K562 (cell line): ENCODE measurements around the gene TRAF3IP3. TPM values are rescaled to one million over a fixed set of nuclear protein-coding genes. Genes with fewer than 3 reads are reported as not detected.

Experiments used
- DDX20 ChIP-seq: fragments of 450-650 bp; IDR thresholded peaks from 2 replicates; pipeline ENCODE4 v1.6.1; 2016; ENCODE audit warnings: missing genetic modification characterization, low read depth, mild to moderate bottlenecking, missing compliant biosample characterization, moderate library complexity
- E2F5 ChIP-seq: sonication (generic); formaldehyde crosslinking; IDR thresholded peaks from 2 replicates; pipeline ENCODE4 v1.8.0; 2022; ENCODE audit warnings: mild to moderate bottlenecking, missing genetic modification reagents
- FOSL1 ChIP-seq: fragments of 200-800 bp; sonication (Bioruptor generic); conservative IDR thresholded peaks from 2 replicates; pipeline ENCODE4 v1.6.1; 2016; ENCODE audit warnings: missing genetic modification characterization, missing compliant biosample characterization
- GATAD2A ChIP-seq: fragments of 450-650 bp; IDR thresholded peaks from 2 replicates; pipeline ENCODE4 v1.6.1; 2017
- GMEB1 ChIP-seq: fragments of 250-450 bp; sonication (Bioruptor Pico); IDR thresholded peaks from 2 replicates; pipeline ENCODE4 v1.4.0; 2020; ENCODE audit warnings: mild to moderate bottlenecking
- KLF16 ChIP-seq: IDR thresholded peaks from 2 replicates; pipeline ENCODE4 v1.6.1; 2016; ENCODE audit warnings: antibody characterized with exemption
- PCBP1 ChIP-seq: fragments of 200-400 bp; formaldehyde crosslinking; IDR thresholded peaks from 2 replicates; pipeline ENCODE4 v1.6.1; 2018; ENCODE audit warnings: mild to moderate bottlenecking, low read depth, low read length; ENCODE audit not compliant: poor library complexity, severe bottlenecking
- PHF20 ChIP-seq: fragments of 450-650 bp; IDR thresholded peaks from 2 replicates; pipeline ENCODE4 v1.6.1; 2018; ENCODE audit not compliant: partially characterized antibody
- SAFB2 ChIP-seq: fragments of 200-400 bp; formaldehyde crosslinking; IDR thresholded peaks from 2 replicates; pipeline ENCODE4 v1.6.1; 2018; ENCODE audit warnings: borderline replicate concordance, low read length, low read depth, moderate library complexity; ENCODE audit not compliant: severe bottlenecking
- SNRNP70 ChIP-seq: fragments of 200-400 bp; formaldehyde crosslinking; optimal IDR thresholded peaks from 2 replicates; pipeline ENCODE3; 2017; ENCODE audit warnings: low read depth, low read length
- SP1 ChIP-seq: sonication (generic); formaldehyde crosslinking; IDR thresholded peaks from 2 replicates; pipeline ENCODE4 v1.8.1; 2022; ENCODE audit warnings: mild to moderate bottlenecking, missing genetic modification reagents
- TAL1 ChIP-seq: fragments of 450-650 bp; IDR thresholded peaks from 2 replicates; pipeline ENCODE4 v1.6.1; 2016; ENCODE audit warnings: mild to moderate bottlenecking
- ZKSCAN1 ChIP-seq: fragments of 150-350 bp; IDR thresholded peaks from 2 replicates; pipeline ENCODE4 v1.6.1; 2016; ENCODE audit warnings: low read depth, low read length
- ZNF511 ChIP-seq: sonication (generic); formaldehyde crosslinking; IDR thresholded peaks from 2 replicates; pipeline ENCODE4 v1.8.0; 2022; ENCODE audit warnings: mild to moderate bottlenecking, missing genetic modification reagents
- ZNF518B ChIP-seq: fragments of 250-450 bp; sonication (Bioruptor Pico); IDR thresholded peaks from 2 replicates; pipeline ENCODE4 v1.5.0; 2021; ENCODE audit warnings: mild to moderate bottlenecking, moderate library complexity
- polyA plus RNA-seq, 8 experiments: library from polyadenylated mRNA; depleted of rRNA in 4 of 8; stranded (reverse) in 5 of 8; unstranded in 3 of 8; fragments of >200 nt; fragmentation: Nextera tagmentation in 2 of 8; fragmentation: Illumina TruSeq in 1 of 8; extraction: Ambion mirVana in 2 of 8; extraction: Trizol in 1 of 8; gene quantifications; 2 replicates each; pipeline versions ENCODE4 v1.2.1 to v1.2.3, GENCODE V29; 2011 to 2014; ENCODE audit warnings: inconsistent platforms in 1 of 8, missing spikeins in 1 of 8
- total RNA-seq, 7 experiments: library from RNA; depleted of rRNA in 6 of 7; stranded (reverse); fragments of >200 nt in 6 of 7; fragmentation: Illumina TruSeq in 2 of 7; extraction: Trizol in 2 of 7; gene quantifications; 2 replicates each; pipeline versions ENCODE4 v1.2.1 to v1.2.3, GENCODE V29; 2011 to 2021; ENCODE audit warnings: low replicate concordance in 1 of 7
- TF ChIP-seq, protein P1 (sequence below): fragments of 450-650 bp; IDR thresholded peaks from 2 replicates; pipeline ENCODE4 v1.6.1; 2017; ENCODE audit warnings: antibody characterized with exemption
- TF ChIP-seq, protein P2 (sequence below): IDR thresholded peaks from 2 replicates; pipeline ENCODE4 v1.6.1; 2011; ENCODE audit warnings: borderline replicate concordance, low read depth, mild to moderate bottlenecking, moderate library complexity, low read length; ENCODE audit not compliant: insufficient read depth, poor library complexity, severe bottlenecking

The TRAF3IP3 gene
- total and polyA plus RNA-seq, 9 of the 15 experiments (the other 6 are each of a cell fraction or from before 2014, with no cell fraction given), result 0.06 to 1.1 (median 0.31) TPM

GRCh38 chr1:209747580-209748262, 8.1 kb upstream of the TRAF3IP3 start (continued):
- TF ChIP-seq PHF20 (no peak), SAFB2 (no peak), GMEB1 (CRISPR knock-in tag) (no peak), SNRNP70 (no peak), ZNF511 (CRISPR knock-in tag) (no peak), ZKSCAN1 (0 out of 2 replicates have a peak, but pooled peaks have one; percentile 27), FOSL1 (tag) (peak; percentile 78), TAL1 (peak; percentile 28; the same call in 1 of the 2 replicates), KLF16 (peak; percentile 73), PCBP1 (no peak), DDX20 (no peak), ZNF518B (CRISPR knock-in tag) (no peak), GATAD2A (no peak), E2F5 (CRISPR knock-in tag) (0 out of 2 replicates have a peak, but pooled peaks have one; percentile 74), SP1 (CRISPR knock-in tag) (peak; percentile 79)
- TF ChIP-seq, protein P1, sequence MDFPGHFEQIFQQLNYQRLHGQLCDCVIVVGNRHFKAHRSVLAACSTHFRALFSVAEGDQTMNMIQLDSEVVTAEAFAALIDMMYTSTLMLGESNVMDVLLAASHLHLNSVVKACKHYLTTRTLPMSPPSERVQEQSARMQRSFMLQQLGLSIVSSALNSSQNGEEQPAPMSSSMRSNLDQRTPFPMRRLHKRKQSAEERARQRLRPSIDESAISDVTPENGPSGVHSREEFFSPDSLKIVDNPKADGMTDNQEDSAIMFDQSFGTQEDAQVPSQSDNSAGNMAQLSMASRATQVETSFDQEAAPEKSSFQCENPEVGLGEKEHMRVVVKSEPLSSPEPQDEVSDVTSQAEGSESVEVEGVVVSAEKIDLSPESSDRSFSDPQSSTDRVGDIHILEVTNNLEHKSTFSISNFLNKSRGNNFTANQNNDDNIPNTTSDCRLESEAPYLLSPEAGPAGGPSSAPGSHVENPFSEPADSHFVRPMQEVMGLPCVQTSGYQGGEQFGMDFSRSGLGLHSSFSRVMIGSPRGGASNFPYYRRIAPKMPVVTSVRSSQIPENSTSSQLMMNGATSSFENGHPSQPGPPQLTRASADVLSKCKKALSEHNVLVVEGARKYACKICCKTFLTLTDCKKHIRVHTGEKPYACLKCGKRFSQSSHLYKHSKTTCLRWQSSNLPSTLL, result no peak
- TF ChIP-seq, protein P2, sequence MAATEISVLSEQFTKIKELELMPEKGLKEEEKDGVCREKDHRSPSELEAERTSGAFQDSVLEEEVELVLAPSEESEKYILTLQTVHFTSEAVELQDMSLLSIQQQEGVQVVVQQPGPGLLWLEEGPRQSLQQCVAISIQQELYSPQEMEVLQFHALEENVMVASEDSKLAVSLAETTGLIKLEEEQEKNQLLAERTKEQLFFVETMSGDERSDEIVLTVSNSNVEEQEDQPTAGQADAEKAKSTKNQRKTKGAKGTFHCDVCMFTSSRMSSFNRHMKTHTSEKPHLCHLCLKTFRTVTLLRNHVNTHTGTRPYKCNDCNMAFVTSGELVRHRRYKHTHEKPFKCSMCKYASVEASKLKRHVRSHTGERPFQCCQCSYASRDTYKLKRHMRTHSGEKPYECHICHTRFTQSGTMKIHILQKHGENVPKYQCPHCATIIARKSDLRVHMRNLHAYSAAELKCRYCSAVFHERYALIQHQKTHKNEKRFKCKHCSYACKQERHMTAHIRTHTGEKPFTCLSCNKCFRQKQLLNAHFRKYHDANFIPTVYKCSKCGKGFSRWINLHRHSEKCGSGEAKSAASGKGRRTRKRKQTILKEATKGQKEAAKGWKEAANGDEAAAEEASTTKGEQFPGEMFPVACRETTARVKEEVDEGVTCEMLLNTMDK, result peak; percentile 77
